Epithelial cell of prostate (primary cell): ENCODE measurements around the gene ANTXR1.
"Not testable (repeated sequence)": the region's sequence is repeated elsewhere in the genome, so short reads cannot be mapped to it uniquely, and the experiment has no call there.

Source experiments
- DNase-seq: peaks from one replicate; pipeline ENCODE4 v3.0.0-alpha.2; 2011; ENCODE audit warnings: low read depth, low spot score
- H3K27ac ChIP-seq: fragments of 450-650 bp; 2 replicates; pipeline ENCODE4 v1.5.1; 2017; ENCODE audit warnings: mild to moderate bottlenecking

ANTXR1 gene

GRCh38 chr2:69174211-69174610 is 161.2 kb downstream of the ANTXR1 start:
- not testable (repeated sequence) for DNase-seq, H3K27ac ChIP-seq

DNA sequence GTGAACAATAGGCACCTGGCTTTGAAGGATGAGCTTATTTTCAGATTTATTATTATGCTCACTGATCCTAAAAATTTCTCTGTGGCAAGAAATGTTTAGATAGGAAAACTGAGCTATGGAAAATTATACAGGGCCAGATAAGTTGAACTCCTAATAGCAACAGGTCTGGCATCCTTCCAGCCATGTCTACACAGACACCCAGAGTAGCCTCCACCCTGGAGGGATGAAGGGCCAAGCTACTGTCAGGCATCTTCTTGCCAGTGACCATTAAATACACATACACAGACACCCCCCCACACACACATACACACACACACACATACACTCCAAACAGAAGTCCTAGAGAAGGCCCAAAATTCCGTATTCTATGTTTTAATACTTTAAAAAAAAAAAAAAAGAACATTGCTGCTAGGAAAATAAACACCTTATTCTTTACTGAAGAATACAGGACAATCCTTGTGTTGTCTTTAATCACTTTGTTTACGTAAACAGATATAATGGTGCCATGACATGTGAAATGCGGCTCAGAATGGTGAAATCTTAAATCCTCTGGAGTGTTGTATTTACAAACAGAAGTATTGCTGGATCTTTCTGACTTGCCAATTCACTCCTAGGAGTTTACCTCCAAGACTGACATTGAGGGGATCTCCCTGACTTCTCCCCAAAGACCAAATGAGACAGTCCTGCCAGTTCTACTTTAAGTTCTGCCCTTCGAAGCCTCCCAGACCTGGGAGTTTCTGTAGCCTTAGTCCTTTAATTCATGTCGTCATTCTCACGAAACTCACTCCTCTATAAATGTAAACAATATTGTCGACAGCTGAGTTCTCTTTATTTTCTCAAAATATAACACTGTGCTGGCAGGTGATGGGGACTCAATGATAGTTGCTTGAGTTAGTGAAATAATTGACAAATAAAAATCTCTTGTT is 163.1 kb downstream of the ANTXR1 start:
- H3K27ac ChIP-seq: no peak overlapping the region
- no peak for DNase-seq

DNA sequence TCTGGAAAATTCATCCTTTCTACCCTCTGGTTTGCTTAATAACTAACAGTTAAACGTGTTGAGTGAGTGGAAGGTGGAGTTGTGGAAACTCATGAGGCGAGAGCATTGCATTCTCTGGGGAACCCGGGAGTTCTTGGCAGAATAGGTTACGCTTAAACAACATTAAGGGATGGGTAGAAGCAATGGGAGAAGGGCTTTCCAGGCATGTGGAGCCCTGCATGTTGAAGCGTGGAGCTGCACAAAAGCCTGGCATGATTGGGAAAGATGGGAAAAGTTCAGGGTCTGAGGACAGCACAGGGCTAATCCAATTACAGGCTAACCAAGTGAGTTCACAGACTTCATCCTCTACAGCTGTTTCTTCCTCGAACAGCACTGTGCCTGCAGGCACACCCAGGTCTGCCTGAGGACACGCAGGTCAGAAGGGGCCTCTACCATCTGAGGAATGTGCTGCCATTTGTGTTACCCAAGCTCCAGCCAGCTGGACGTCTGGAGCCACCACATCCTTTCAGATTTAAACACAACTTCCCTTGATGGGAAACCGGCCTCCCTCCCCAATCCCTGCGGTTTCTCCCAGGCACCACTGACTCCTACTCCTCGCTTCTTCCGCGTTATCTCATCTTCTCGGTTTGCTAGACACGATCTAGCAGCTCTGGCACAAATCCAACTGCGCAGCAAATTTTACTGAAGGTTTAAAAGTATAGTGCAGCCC is 164.2 kb downstream of the ANTXR1 start:
- DNase-seq: no peak
- H3K27ac ChIP-seq: peak overlapping the region; percentile 65

GRCh38 chr2:69177785-69178636 is 165.0 kb downstream of the ANTXR1 start:
- no peak for DNase-seq
- peak overlapping the region; percentile 65 for H3K27ac ChIP-seq

DNA sequence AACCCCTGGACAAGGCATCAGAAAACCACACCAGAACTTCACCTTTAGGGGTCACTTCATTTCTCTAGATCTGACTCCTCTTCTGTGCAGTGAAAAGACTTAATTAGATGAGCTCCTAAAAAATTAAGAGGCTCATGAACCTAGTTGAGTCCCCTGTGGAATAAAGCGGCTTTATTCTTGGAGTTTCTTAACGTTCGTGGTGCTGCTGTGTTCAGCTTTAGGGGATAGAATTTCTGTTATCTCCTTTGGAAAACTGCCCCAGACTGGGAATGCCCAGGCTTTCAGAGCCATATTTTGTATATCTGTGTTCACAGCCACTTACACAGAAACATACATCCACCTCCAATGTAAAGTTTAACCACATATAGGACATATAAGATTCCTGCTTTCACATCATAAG is 165.8 kb downstream of the ANTXR1 start:
- peak overlapping the region; percentile 65 for H3K27ac ChIP-seq
- DNase-seq: no peak

DNA sequence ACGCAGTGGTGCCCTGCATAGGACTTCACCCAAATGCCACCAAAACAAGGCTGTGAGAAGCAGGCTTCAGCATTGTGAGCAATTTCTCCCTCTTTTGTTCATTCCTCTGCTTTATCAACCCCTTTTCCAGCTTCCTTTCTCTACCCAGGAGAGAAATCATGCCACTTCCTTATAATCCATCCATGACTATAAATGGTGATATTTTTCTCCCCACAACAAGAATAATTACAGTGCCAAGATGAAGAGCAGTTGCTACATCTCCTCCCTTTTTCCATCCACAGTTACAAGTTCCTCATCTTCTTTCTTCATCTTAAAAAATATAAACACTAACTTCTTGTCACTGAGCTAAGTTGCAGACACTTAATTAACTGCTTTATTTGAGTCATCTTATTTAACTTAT is 167.2 kb downstream of the ANTXR1 start:
- DNase-seq: no peak

DNA sequence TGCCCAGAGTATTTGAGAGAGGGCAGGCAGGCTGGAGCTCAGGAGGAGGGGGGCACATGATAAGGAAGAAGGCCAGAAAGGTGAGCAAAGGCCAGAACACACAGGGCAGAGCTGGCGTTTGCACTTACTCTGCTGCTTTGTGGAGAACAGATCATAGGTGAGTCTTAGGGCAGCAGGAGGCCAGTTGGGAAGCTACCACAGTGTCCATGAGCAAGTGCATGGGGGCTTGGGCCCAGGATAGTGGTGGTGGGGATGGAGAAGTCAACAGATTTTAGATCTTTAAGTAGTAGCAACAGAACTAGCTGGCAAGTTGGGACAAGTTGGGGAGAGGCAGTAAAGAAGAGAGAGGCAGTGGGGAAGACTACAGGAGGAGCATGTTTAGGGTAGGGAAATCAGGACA is 168.0 kb downstream of the ANTXR1 start:
- no peak for DNase-seq
- H3K27ac ChIP-seq: no peak overlapping the region

More for the DNA sequence above, 167.2 kb downstream of the ANTXR1 start:
- H3K27ac ChIP-seq: no peak overlapping the region

GRCh38 chr2:69181806-69182427 is 168.9 kb downstream of the ANTXR1 start:
- no peak for DNase-seq
- H3K27ac ChIP-seq: no peak overlapping the region

DNA sequence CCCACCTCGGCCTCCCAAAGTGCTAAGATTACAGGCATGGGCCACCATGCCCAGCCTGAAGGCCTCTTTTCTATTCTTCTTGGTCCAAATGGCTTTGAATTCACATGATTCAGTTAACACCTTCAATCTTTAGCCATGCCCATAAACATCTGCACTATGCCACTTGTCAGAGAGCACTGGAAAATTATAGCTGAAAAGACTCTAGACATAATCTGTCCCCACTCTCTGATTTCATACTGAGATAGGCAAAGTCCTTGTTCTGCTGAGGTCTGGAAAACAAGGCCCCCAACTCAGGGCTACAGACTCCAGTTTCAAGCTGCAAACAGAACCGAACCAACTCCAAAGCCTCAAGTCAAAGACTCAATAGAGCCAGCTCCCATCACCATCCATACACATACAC is 170.7 kb downstream of the ANTXR1 start:
- H3K27ac ChIP-seq: peak overlapping the region; percentile 45
- DNase-seq: no peak

DNA sequence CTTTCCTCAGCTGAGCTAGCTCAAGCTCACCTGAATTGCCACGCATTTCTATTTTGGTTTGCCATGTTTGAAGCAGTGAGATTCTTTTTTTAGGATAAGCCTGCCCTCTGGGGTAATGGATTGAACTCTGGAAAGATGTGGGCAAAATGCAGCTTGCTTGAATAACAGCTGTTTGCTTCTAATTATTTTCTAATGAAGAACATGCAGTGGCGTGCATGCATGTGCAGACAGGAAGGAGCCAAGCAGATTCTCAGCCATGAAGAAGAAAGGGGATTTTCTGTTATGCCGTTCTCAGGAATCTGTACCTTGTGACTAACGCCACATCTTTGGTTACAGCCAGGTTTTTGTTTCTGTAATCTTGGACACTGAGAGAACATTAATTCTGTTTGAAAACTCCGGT is 171.2 kb downstream of the ANTXR1 start:
- peak; percentile 46 for DNase-seq
- H3K27ac ChIP-seq: peak overlapping the region; percentile 45

DNA sequence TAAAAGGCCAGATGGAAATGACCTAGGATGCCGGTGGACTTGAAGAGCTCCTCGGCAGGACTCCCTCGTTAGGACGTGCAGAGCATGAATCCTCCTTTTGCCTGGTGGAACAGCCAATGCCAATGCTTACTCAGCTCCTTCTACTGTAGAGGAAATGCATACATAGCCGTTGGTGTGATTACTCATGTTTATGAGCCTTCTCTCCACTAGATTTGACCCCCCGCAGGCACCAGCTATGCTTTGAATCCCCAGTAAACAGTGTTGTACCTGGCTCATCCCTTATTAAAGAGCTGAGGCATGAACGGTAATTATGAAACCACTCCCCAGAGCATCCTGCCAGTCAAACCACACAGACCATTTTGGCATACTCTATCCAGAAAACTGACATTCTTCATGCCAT is 172.8 kb downstream of the ANTXR1 start:
- DNase-seq: peak; percentile 55
- H3K27ac ChIP-seq: no peak overlapping the region

- no peak overlapping the region for H3K27ac ChIP-seq
- no peak for DNase-seq
Observed at GRCh38 chr2:69186614-69187013, 173.6 kb downstream of the ANTXR1 start.

GRCh38 chr2:69188182-69188900 is 175.4 kb downstream of the ANTXR1 start:
- no peak for DNase-seq
- no peak overlapping the region for H3K27ac ChIP-seq

GRCh38 chr2:69190743-69191404 is 177.9 kb downstream of the ANTXR1 start:
- DNase-seq: no peak
- H3K27ac ChIP-seq: no peak overlapping the region

DNA sequence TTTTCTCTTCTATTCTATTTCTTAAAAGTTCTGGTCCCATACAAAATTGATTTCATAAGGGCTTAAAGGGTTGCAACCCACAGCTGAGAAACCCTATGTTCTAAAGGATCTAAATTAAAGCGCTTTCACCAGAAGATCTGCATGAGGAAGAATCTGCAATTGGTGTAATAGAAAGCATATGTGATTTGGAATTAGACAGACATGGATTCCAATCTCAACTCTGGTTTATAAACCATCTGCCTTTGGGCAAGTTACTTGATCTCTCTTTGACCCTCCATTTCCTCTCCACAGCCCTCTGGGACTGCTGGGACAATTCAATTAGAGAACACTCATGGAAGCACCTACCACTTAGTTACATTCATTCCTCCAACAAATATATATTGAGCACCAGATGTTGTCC is 178.7 kb downstream of the ANTXR1 start:
- no peak for DNase-seq
- no peak overlapping the region for H3K27ac ChIP-seq

- no peak for DNase-seq
- no peak overlapping the region for H3K27ac ChIP-seq
Observed at GRCh38 chr2:69192176-69192945, 179.4 kb downstream of the ANTXR1 start.

- H3K27ac ChIP-seq: no peak overlapping the region
- no peak for DNase-seq
Observed at GRCh38 chr2:69195706-69196105, 182.7 kb downstream of the ANTXR1 start.
